Breast epithelium (tissue), 4 donors: ENCODE data around the gene SLC22A31. TPM values are rescaled to one million over a fixed set of nuclear protein-coding genes. Genes with fewer than 3 reads are reported as not detected.

Source experiments
- DNase-seq, 2 donors: peaks; one replicate each; pipeline ENCODE4 v3.0.0-alpha.2; 2019; ENCODE audit warnings: low spot score in 2 of 2
- H3K27ac ChIP-seq, 2 donors: fragments of 200-600 bp; sonication (generic) in 1 of 2; one replicate each; pipeline ENCODE4 v1.5.1; 2016 to 2019; ENCODE audit warnings: mild to moderate bottlenecking in 1 of 2
- H3K27me3 ChIP-seq, 2 donors: fragments of 200-600 bp; sonication (generic) in 1 of 2; one replicate each; pipeline versions ENCODE4 v1.5.1 to v1.6.0; 2017 to 2019; ENCODE audit warnings: control low read depth in 1 of 2, mild to moderate bottlenecking in 1 of 2
- H3K36me3 ChIP-seq: fragments of 200-600 bp; one replicate; pipeline ENCODE4 v1.5.1; 2019
- H3K4me1 ChIP-seq, 2 donors: fragments of 200-600 bp; sonication (generic); one replicate each; pipeline ENCODE4 v1.5.1; 2016 to 2019; ENCODE audit warnings: control low read depth in 1 of 2
- H3K4me3 ChIP-seq, 3 donors: fragments of 200-600 bp; sonication (generic); 1 replicate in 2 of 3; 2 replicates in 1 of 3; pipeline ENCODE4 v1.5.1; 2016 to 2019; ENCODE audit warnings: mild to moderate bottlenecking in 3 of 3, moderate library complexity in 2 of 3
- H3K9me3 ChIP-seq, 2 donors: fragments of 200-600 bp; sonication (generic) in 1 of 2; one replicate each; pipeline ENCODE4 v1.5.1; 2016 to 2019; ENCODE audit warnings: control low read depth in 1 of 2
- CTCF ChIP-seq, 3 donors: fragments of 450-650 bp; IDR thresholded peaks; one replicate each; pipeline ENCODE4 v1.5.1; 2016 to 2017; ENCODE audit warnings: antibody characterized with exemption in 3 of 3, mild to moderate bottlenecking in 3 of 3, moderate library complexity in 3 of 3
- POLR2A ChIP-seq: fragments of 450-650 bp; IDR thresholded peaks from one replicate; pipeline ENCODE4 v1.6.1; 2016; ENCODE audit warnings: antibody characterized with exemption, mild to moderate bottlenecking, moderate library complexity
- POLR2AphosphoS5 ChIP-seq, 3 donors: sonication (generic); formaldehyde crosslinking; IDR thresholded peaks; one replicate each; pipeline ENCODE4 v1.6.1; 2017; ENCODE audit warnings: antibody characterized with exemption in 3 of 3
- intact Hi-C: fragments of 100-400 bp; cut with DNase I; formaldehyde crosslinking; loops from one replicate; pipeline ENCODE4 v1.15.1; 2023; ENCODE audit warnings: low total_unique reads
- total RNA-seq, 3 donors: library from RNA; depleted of rRNA; stranded (reverse); fragments of >200 nt; gene quantifications; one replicate each; pipeline ENCODE4 v1.1.0, GENCODE V29; 2016

SLC22A31 gene
- total RNA-seq, 3 donors from 2014 or later = not detected

- Histone ChIP-seq H3K4me1 (peaks cover 0 to 9% of the 10 kb centered on the region in 2 donors), H3K36me3 (no peaks in the 10 kb centered on the region), H3K27me3 (peaks cover 6 to 48% of the 10 kb centered on the region in 2 donors), H3K4me3 (no peak overlapping the region), H3K27ac (no peak overlapping the region), H3K9me3 (no peaks in the 10 kb centered on the region)
- no peak for TF ChIP-seq POLR2AphosphoS5 (IDR thresholded peaks at IDR 0.05)
- no peak for TF ChIP-seq POLR2A
- intact Hi-C loops = no loop called here
- no peak for DNase-seq
Observed at GRCh38 chr16:89199241-89200123, 855 bp downstream of the SLC22A31 start.

- H3K27ac ChIP-seq = no peak overlapping the region
- H3K4me3 ChIP-seq = no peak overlapping the region
- TF ChIP-seq CTCF (IDR thresholded peaks at IDR 0.05) (no peak), POLR2AphosphoS5 (IDR thresholded peaks at IDR 0.05) (no peak), POLR2A (no peak)
- no peak for DNase-seq
- intact Hi-C loops = no loop called here
- H3K9me3 ChIP-seq = no peaks in the 10 kb centered on the region
- no peaks in the 10 kb centered on the region for H3K36me3 ChIP-seq
- H3K4me1 ChIP-seq = peaks cover 0 to 9% of the 10 kb centered on the region in 2 donors
- peaks cover 6 to 48% of the 10 kb centered on the region in 2 donors for H3K27me3 ChIP-seq
Observed at GRCh38 chr16:89198417-89199240, 1.7 kb downstream of the SLC22A31 start.

DNA sequence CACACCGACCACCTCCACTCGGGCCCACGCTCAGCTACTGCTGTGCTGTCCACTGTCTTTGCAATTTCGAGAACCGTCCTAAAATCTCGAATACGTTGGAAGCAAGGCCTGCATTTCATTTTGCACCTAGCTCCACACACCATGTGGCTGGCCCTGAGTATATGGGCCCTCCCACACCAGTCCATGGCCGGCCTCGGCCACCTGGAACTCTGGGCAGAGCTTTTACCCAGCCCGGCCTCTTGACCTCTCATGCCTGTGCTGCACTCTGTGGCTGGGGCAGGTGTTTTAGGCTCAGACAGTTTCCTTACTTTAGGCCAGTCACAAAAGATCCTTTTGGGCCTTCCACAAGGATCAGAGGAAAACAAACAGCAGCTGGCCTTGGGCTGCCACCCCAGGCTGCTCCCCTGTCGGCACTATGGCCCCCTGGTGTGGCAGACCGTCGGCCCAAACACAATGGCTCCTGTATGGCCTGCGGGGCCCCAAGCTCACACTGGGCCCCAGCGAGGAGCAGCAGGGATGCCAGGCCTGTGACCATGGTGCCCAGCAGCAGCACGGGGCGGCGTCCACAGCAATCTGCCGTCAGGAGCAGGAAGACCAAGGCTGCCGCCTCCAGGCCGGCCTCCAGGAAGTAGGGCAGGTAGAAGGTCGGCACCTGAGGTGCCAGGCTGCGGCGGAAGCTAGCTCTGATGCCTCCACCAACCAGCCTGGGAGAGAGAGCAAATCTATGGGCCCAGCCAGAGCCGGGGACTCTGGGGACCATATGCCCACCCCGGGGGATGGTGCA is 2.5 kb downstream of the SLC22A31 start:
- no peak for DNase-seq
- no peak for TF ChIP-seq POLR2AphosphoS5 (IDR thresholded peaks at IDR 0.05)
- no peak for TF ChIP-seq POLR2A
- TF ChIP-seq CTCF (IDR thresholded peaks at IDR 0.05) = no peak
- H3K36me3 ChIP-seq = no peaks in the 10 kb centered on the region
- H3K27me3 ChIP-seq = peaks cover 6 to 40% of the 10 kb centered on the region in 2 donors
- H3K9me3 ChIP-seq = no peaks in the 10 kb centered on the region
- intact Hi-C loops = no loop called here
- no peak overlapping the region for H3K27ac ChIP-seq
- H3K4me1 ChIP-seq = peaks cover 0 to 9% of the 10 kb centered on the region in 2 donors
- H3K4me3 ChIP-seq = no peak overlapping the region

DNA sequence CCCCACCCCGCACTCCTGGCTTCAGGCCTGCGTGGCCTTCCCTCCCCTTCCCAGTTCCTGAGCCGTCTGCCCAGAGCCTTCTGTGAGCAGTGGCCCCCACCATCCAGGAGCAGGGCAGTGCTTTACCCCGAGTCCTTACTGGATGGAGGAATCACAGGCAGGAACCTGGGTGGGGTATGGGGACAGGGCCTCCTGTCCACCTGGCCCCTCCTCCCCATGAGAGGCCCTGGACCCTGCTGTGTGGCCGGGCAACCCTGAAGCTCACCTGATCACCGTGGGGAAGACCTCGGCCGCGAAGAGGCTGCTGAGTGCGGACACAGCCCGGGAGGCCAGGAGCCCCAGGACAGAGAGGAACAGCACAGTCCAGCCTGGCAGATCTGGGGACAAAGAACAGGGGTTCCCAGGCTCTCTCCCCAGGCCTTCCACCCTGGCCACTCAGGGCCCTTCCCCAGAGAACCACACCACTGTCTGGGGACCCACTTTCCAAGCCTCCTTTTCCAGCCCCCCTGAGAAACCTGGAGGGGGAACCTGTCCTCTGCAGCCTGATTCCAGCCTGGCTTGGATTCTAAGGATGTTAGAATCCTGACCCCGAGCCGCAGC is 3.2 kb downstream of the SLC22A31 start:
- H3K36me3 ChIP-seq = no peaks in the 10 kb centered on the region
- H3K27ac ChIP-seq = no peak overlapping the region
- peaks cover 0 to 11% of the 10 kb centered on the region in 2 donors for H3K4me1 ChIP-seq
- no peak overlapping the region for H3K4me3 ChIP-seq
- TF ChIP-seq POLR2AphosphoS5 (IDR thresholded peaks at IDR 0.05) (no peak), CTCF (IDR thresholded peaks at IDR 0.05) (no peak), POLR2A (no peak)
- H3K9me3 ChIP-seq = no peaks in the 10 kb centered on the region
- no peak for DNase-seq
- intact Hi-C loops = no loop called here
- peaks cover 6 to 37% of the 10 kb centered on the region in 2 donors for H3K27me3 ChIP-seq
